ENCODE measurements around the gene C16orf78.

DNA sequence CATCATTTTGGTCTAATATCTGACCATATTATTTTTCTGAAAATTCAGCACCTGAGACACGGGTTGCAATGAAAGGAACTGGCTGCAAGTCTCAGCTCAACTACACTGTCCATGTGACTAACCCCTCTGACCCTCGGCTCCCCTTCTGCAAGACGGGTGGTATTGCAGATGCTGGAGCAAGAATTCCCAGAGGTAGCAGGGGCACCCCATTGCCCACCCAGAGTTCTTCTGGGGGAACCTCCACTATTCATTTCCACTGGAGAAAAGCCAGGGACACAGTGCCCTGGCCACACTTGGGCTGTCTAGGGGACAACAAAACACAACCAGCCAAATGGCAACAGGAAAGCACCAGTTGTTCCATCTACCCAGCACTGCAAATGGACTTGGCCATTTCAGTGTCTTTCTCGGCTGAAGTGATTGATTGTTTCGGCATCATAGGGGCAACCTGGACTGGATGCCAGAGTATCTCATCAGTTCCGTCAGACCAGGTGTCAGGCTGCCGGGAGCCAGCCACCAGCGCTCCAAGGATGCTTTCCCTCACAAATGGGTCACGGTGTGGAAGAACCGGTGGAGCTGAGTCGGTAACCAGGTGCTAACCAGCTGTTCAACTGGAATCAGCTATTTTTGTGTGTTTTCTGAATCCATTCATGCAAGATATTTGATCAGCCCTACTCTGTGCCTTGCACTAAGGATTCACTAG is 58.1 kb downstream of the C16orf78 start:
- no peak for TF ChIP-seq POLR2A (IDR thresholded peaks at IDR 0.05; ENCODE audit: low read length)
- TF ChIP-seq GATA1 (IDR thresholded peaks at IDR 0.05; ENCODE audit: low read depth, low read length), result no peak
